B cell (primary cell): ENCODE results near the gene ST3GAL3. TPM values are rescaled to one million over a fixed set of nuclear protein-coding genes. Genes with fewer than 3 reads are reported as not detected.

Source experiments
- ATAC-seq: fragments of 200-7000 bp; cut with Tn5 transposase; one replicate; pipeline ENCODE4 v1.10.0; 2021; ENCODE audit warnings: low read depth, mild to moderate bottlenecking, moderate number of reproducible peaks, moderate library complexity
- CTCF ChIA-PET: fragments of 350-600 bp; sonication (Branson Sonifier 250); formaldehyde crosslinking; loops from one replicate; lab custom pipeline; 2021; ENCODE audit warnings: antibody characterized with exemption, inconsistent platforms; lab: Charles Lee
- POLR2A ChIA-PET: fragments of 350-600 bp; sonication (Branson Sonifier 250); formaldehyde crosslinking; loops from one replicate; lab custom pipeline; 2021; ENCODE audit warnings: antibody characterized with exemption; lab: Charles Lee
- DNase-seq: peaks from one replicate; pipeline ENCODE4 v3.0.0; 2013
- H2AFZ ChIP-seq: 2 replicates; pipeline ENCODE4 v1.6.1; 2012; ENCODE audit warnings: mild to moderate bottlenecking, low read depth, low read length; ENCODE audit not compliant: insufficient read depth, poor library complexity, severe bottlenecking
- H3K27ac ChIP-seq, 2 donors: 1 replicate in 1 of 2; 2 replicates in 1 of 2; pipeline ENCODE4 v1.5.1; 2012 to 2013; ENCODE audit warnings: low read length in 2 of 2, mild to moderate bottlenecking in 2 of 2, moderate library complexity in 1 of 2
- H3K27me3 ChIP-seq, 4 experiments: fragments of 200-600 bp in 1 of 4; sonication (generic) in 1 of 4; replicated peaks in 1 of 4; 1 replicate in 2 of 4; 2 replicates in 2 of 4; pipeline versions ENCODE4 v1.6.1 to v1.7.0; 2013 to 2016; ENCODE audit warnings: low read length in 3 of 4, mild to moderate bottlenecking in 2 of 4, mixed read lengths in 1 of 4, moderate library complexity in 1 of 4; ENCODE audit not compliant: insufficient read depth in 4 of 4, control insufficient read depth in 3 of 4; ENCODE audit errors: control extremely low read depth in 1 of 4
- H3K36me3 ChIP-seq, 2 experiments: replicated peaks in 1 of 2; 1 replicate in 1 of 2; 2 replicates in 1 of 2; pipeline versions ENCODE4 v1.6.1 to v1.7.1; 2013; ENCODE audit warnings: low read length in 1 of 2; ENCODE audit not compliant: insufficient read depth in 2 of 2, control insufficient read depth in 1 of 2; ENCODE audit errors: control extremely low read depth in 1 of 2, extremely low read depth in 1 of 2
- H3K4me1 ChIP-seq, 2 donors: fragments of 200-600 bp in 1 of 2; sonication (generic) in 1 of 2; 1 replicate in 1 of 2; 2 replicates in 1 of 2; pipeline versions ENCODE4 v1.5.1 to v1.6.1; 2013 to 2017; ENCODE audit warnings: low read length in 2 of 2; ENCODE audit not compliant: control insufficient read depth in 2 of 2, insufficient read depth in 2 of 2
- H3K4me2 ChIP-seq: replicated peaks from 2 replicates; pipeline ENCODE3; 2012; ENCODE audit warnings: mild to moderate bottlenecking, low read depth, low read length; ENCODE audit not compliant: poor library complexity, severe bottlenecking
- H3K4me3 ChIP-seq, 5 experiments: fragments of 200-600 bp in 1 of 5; sonication (generic) in 1 of 5; 1 replicate in 3 of 5; 2 replicates in 2 of 5; pipeline versions ENCODE4 v1.5.1 to v1.7.0; 2011 to 2016; ENCODE audit warnings: low read length in 4 of 5, mild to moderate bottlenecking in 4 of 5, low read depth in 2 of 5, control low read depth in 1 of 5, moderate library complexity in 1 of 5; ENCODE audit not compliant: insufficient read depth in 1 of 5; ENCODE audit errors: control extremely low read depth in 1 of 5, extremely low read depth in 1 of 5
- H3K79me2 ChIP-seq: fragments of 200-600 bp; sonication (generic); one replicate; pipeline ENCODE4 v1.6.0; 2016; ENCODE audit warnings: low read length; ENCODE audit not compliant: control insufficient read depth, insufficient read depth
- H3K9ac ChIP-seq: fragments of 200-600 bp; sonication (generic); 2 replicates; pipeline ENCODE4 v1.6.1; 2017; ENCODE audit warnings: mild to moderate bottlenecking, low read length, moderate library complexity
- H3K9me3 ChIP-seq, 3 donors: one replicate each; pipeline versions ENCODE4 v1.6.1 to v1.7.1; 2013; ENCODE audit warnings: low read length in 2 of 3; ENCODE audit not compliant: control insufficient read depth in 2 of 3, insufficient read depth in 1 of 3; ENCODE audit errors: control extremely low read depth in 1 of 3
- H4K20me1 ChIP-seq: 2 replicates; pipeline ENCODE4 v1.6.0; 2012; ENCODE audit warnings: mild to moderate bottlenecking, low read length; ENCODE audit not compliant: insufficient read depth, control insufficient read depth, poor library complexity, severe bottlenecking
- H3K27ac Mint-ChIP-seq: one replicate; pipeline ENCODE4 v1.8.0; 2021; ENCODE audit warnings: mixed read lengths
- H3K27me3 Mint-ChIP-seq: one replicate; pipeline ENCODE4 v1.8.0; 2021; ENCODE audit warnings: mixed read lengths
- H3K4me1 Mint-ChIP-seq: one replicate; pipeline ENCODE4 v1.8.0; 2021; ENCODE audit warnings: mixed read lengths
- H3K4me3 Mint-ChIP-seq: one replicate; pipeline ENCODE4 v1.8.0; 2021; ENCODE audit warnings: mixed read lengths
- H3K9me3 Mint-ChIP-seq: one replicate; pipeline ENCODE4 v1.8.0; 2022; ENCODE audit warnings: mixed read lengths; ENCODE audit not compliant: insufficient read depth
- CTCF ChIP-seq: fragments of 200-600 bp; IDR thresholded peaks from one replicate; pipeline ENCODE4 v1.8.0; 2022; ENCODE audit warnings: antibody characterized with exemption, mild to moderate bottlenecking
- EZH2 ChIP-seq: IDR thresholded peaks from 2 replicates; pipeline ENCODE4 v1.6.1; 2012; ENCODE audit warnings: borderline replicate concordance, low read depth, mild to moderate bottlenecking, moderate library complexity, low read length; ENCODE audit not compliant: insufficient read depth, poor library complexity, severe bottlenecking
- WGBS: methylation state at CpG from one replicate; pipeline ENCODE4 v1.1.5; 2013; ENCODE audit warnings: missing lambda C conversion rate; ENCODE audit not compliant: insufficient coverage; 5-methylcytosine and 5-hydroxymethylcytosine counted together
- intact Hi-C: fragments of 100-400 bp; cut with micrococcal nuclease; formaldehyde crosslinking; loops from one replicate; pipeline ENCODE4 v1.10.0; 2022
- polyA plus RNA-seq: library from polyadenylated mRNA; depleted of rRNA; stranded (reverse); fragments of >200 nt; gene quantifications from 2 replicates; pipeline ENCODE4 v1.2.3, GENCODE V29; 2012
- total RNA-seq, 2 donors: library from RNA; stranded (reverse); fragments of 120-200 nt in 1 of 2; gene quantifications; 1 replicate in 1 of 2; 2 replicates in 1 of 2; pipeline versions ENCODE4 v1.2.3 to v1.2.4, GENCODE V29; 2013 to 2022

Gene ST3GAL3
- total and polyA plus RNA-seq, 2 donors (not counting 1 experiment from before 2014, with no cell fraction given) = 16.8 to 31.4 TPM

DNA sequence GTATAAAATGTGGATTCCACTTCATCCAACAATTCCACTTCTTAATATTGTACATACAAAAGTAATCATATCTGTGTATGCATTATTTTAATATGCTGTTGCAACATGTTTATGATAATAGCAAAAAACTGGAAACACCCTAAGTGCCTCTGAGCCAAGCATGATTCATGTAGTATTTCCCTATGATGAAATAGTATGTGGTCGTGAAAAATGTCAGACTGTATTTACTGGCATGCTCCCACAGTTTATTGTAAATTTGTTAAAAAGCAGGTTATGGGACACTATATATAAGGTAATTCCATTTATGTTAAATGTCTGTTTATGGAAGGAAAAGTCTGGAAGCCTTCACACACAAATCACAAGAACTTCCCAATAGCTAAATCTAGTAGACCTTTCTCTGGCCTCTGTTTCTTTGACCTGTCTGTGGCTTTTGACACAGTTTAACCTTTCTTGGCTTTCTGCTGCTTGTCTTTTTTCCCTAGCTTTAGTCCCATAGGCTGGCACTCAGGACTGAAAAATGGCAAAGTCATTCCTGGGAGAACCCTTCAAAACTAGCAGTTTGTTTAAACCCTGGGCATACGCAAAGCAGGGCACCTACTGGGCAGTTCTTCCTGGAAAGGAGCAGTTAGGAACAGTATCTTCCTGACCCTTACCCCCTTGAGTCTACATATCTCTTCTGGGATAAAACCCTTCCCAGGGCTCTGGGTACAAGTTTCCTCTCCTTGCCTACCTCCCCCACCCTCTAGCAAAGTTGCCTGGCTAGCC, 160.8 kb downstream of the ST3GAL3 start:
- Histone ChIP-seq H3K27ac (no peak overlapping the region), H4K20me1 (no peaks in the 10 kb centered on the region), H2AFZ (no peak overlapping the region), H3K4me1 (no peaks in the 10 kb centered on the region), H3K9ac (no peak overlapping the region), H3K27me3 (no peaks in the 10 kb centered on the region), H3K9me3 (no peaks in the 10 kb centered on the region), H3K4me3 (no peak overlapping the region), H3K36me3 (peaks cover 0 to 3% of the 10 kb centered on the region in 2 experiments), H3K79me2 (no peaks in the 10 kb centered on the region), H3K4me2 (no peak overlapping the region)
- POLR2A ChIA-PET = no interaction called here
- Mint-ChIP-seq H3K27me3 (no peaks in the 10 kb centered on the region), H3K9me3 (no peaks in the 10 kb centered on the region), H3K27ac (no peak overlapping the region), H3K4me1 (no peaks in the 10 kb centered on the region), H3K4me3 (no peak overlapping the region)
- CTCF ChIA-PET = no interaction called here
- no CpG with 5 or more reads among the region's 2 CpGs for WGBS
- DNase-seq = no peak
- intact Hi-C loops = no loop called here
- TF ChIP-seq EZH2 (no peak), CTCF (no peak)
- ATAC-seq = no peak

GRCh38 chr1:43868741-43869067, 161.4 kb downstream of the ST3GAL3 start:
- H3K9me3 ChIP-seq = no peaks in the 10 kb centered on the region
- H3K27ac ChIP-seq = no peak overlapping the region
- POLR2A ChIA-PET = no interaction called here
- DNase-seq (no peak), ATAC-seq (no peak)
- CTCF ChIA-PET = no interaction called here
- H3K27ac Mint-ChIP-seq = no peak overlapping the region
- H3K4me1 Mint-ChIP-seq = no peaks in the 10 kb centered on the region
- no peak overlapping the region for H3K4me2 ChIP-seq
- H2AFZ ChIP-seq = no peak overlapping the region
- WGBS = 40% methylated on average over 1 of the region's 2 CpGs
- no peak for TF ChIP-seq EZH2
- H3K9ac ChIP-seq = no peak overlapping the region
- no peaks in the 10 kb centered on the region for H3K9me3 Mint-ChIP-seq
- H3K4me3 ChIP-seq = no peak overlapping the region
- no peaks in the 10 kb centered on the region for H3K79me2 ChIP-seq
- no peaks in the 10 kb centered on the region for H3K4me1 ChIP-seq
- no peaks in the 10 kb centered on the region for H3K27me3 Mint-ChIP-seq
- no peak overlapping the region for H3K4me3 Mint-ChIP-seq
- H3K27me3 ChIP-seq = no peaks in the 10 kb centered on the region
- intact Hi-C loops = no loop called here
- H4K20me1 ChIP-seq = no peaks in the 10 kb centered on the region
- peaks cover 0 to 3% of the 10 kb centered on the region in 2 experiments for H3K36me3 ChIP-seq
